HG02938 (cell line): ENCODE data around the gene CPZ.
"Not testable (repeated sequence)": the region's sequence is repeated elsewhere in the genome, so short reads cannot be mapped to it uniquely, and the experiment has no call there.

Experiments used
- ATAC-seq: cut with Tn5 transposase; IDR thresholded peaks from one replicate; pipeline ENCODE4 v1.9.1; 2021; ENCODE audit warnings: mild to moderate bottlenecking, moderate library complexity; ENCODE audit not compliant: unreplicated experiment

CPZ gene

GRCh38 chr4:8634773-8635172 lies 42.2 kb downstream of the CPZ start:
- not testable (repeated sequence) for ATAC-seq

- not testable (repeated sequence) for ATAC-seq
Measured at GRCh38 chr4:8635897-8636554, 43.5 kb downstream of the CPZ start.

GRCh38 chr4:8637456-8637984 lies 45.0 kb downstream of the CPZ start:
- no peak for ATAC-seq

- ATAC-seq = no peak
Measured at GRCh38 chr4:8639021-8639420, 46.5 kb downstream of the CPZ start.

GRCh38 chr4:8639777-8640720 lies 47.5 kb downstream of the CPZ start:
- ATAC-seq = no peak

- ATAC-seq = no peak
Measured at GRCh38 chr4:8640816-8641215, 48.3 kb downstream of the CPZ start.

GRCh38 chr4:8641256-8641655 lies 48.7 kb downstream of the CPZ start:
- no peak for ATAC-seq

GRCh38 chr4:8641931-8642650 lies 49.5 kb downstream of the CPZ start:
- ATAC-seq = no peak

GRCh38 chr4:8642651-8643321 lies 50.2 kb downstream of the CPZ start:
- no peak for ATAC-seq

GRCh38 chr4:8643441-8643840 lies 50.9 kb downstream of the CPZ start:
- no peak for ATAC-seq

GRCh38 chr4:8643986-8644385 lies 51.4 kb downstream of the CPZ start:
- ATAC-seq = no peak

GRCh38 chr4:8644461-8644891 lies 51.9 kb downstream of the CPZ start:
- ATAC-seq = no peak

GRCh38 chr4:8644966-8645752 lies 52.6 kb downstream of the CPZ start:
- ATAC-seq = no peak

- no peak for ATAC-seq
Measured at GRCh38 chr4:8645753-8646124, 53.2 kb downstream of the CPZ start.

GRCh38 chr4:8646296-8647093 lies 53.9 kb downstream of the CPZ start:
- ATAC-seq = no peak

GRCh38 chr4:8647094-8647570 lies 54.6 kb downstream of the CPZ start:
- ATAC-seq = no peak

GRCh38 chr4:8647626-8648025 lies 55.1 kb downstream of the CPZ start:
- no peak for ATAC-seq

- ATAC-seq = no peak
Measured at GRCh38 chr4:8648296-8648695, 55.7 kb downstream of the CPZ start.
